HG02623 (cell line): ENCODE measurements around the gene SF1.

Experiments used
- ATAC-seq: cut with Tn5 transposase; IDR thresholded peaks from one replicate; pipeline ENCODE4 v1.9.1; 2021; ENCODE audit warnings: moderate library complexity; ENCODE audit not compliant: unreplicated experiment

The SF1 gene

DNA sequence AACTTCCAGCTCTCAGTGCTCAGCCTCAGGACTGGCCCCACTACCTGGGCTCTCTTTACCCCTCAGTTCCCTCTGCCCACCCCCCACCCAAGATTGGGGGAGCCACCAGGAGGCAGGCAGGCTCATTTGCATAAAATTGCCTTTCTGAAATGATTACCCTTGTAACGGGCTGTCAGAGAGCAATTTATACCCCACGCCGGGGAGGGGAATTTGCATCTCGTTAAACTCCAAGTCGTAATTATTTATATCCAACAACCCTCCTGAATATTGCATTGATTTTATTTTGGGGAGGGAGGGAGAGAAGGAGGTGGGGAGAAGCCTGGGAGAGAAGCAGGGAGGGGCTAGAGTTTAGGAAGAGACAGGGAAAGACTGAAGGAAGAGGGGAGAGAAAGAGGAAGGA, 63.7 kb downstream of the SF1 start:
- ATAC-seq, result no peak
